GM18861 (cell line): ENCODE results near the gene SLC35A5.

ENCODE experiments used
- ATAC-seq: cut with Tn5 transposase; IDR thresholded peaks from one replicate; pipeline ENCODE4 v1.9.1; 2021; ENCODE audit not compliant: unreplicated experiment

SLC35A5 gene

GRCh38 chr3:112619295-112619694 lies 57.5 kb downstream of the SLC35A5 start:
- no peak for ATAC-seq

- no peak for ATAC-seq
Observed at GRCh38 chr3:112623213-112623612, 61.4 kb downstream of the SLC35A5 start.

- no peak for ATAC-seq
Observed at GRCh38 chr3:112623717-112624116, 61.9 kb downstream of the SLC35A5 start.

DNA sequence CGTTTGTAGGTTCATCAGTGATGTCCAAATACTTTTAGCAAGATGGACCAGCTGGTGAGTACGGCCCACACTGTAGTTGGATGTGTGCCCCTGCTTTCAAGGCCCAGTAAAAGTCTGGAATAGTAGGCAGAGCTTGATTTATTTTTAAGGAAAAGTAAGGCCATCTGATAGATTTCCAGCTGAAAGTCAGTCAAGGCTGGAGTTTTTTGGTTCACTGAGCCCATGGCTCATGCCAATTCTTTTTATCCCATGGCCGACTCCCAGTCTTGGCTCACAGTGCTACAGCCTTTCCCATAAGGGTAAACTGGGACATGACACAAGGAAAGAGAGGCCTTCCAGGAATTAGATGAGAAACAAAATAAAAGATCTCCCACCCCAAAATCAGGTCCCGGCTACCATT lies 65.6 kb downstream of the SLC35A5 start:
- no peak for ATAC-seq

GRCh38 chr3:112627919-112628466 lies 66.1 kb downstream of the SLC35A5 start:
- ATAC-seq: no peak

- ATAC-seq: no peak
Observed at GRCh38 chr3:112629425-112629824, 67.6 kb downstream of the SLC35A5 start.

- ATAC-seq: no peak
Observed at GRCh38 chr3:112631257-112631656, 69.4 kb downstream of the SLC35A5 start.

DNA sequence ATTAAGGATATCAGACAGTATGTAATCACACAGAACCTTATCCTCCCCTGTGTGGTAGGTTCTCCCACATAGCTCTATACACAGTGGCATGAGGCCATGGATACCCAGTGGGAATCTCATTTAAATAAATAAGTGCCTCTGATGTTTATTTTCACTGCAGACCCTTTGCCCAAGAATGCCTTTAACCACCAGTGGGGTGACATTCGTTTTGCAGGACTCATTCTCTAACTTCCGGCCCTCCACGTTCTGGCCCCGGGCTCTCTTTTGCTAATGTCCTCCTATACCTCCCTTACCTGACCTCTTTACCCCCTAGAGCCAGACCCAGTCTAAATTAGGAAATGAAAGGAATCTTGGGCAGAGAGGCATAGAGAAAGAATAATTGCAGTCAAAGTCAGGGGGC lies 70.8 kb downstream of the SLC35A5 start:
- ATAC-seq: no peak

DNA sequence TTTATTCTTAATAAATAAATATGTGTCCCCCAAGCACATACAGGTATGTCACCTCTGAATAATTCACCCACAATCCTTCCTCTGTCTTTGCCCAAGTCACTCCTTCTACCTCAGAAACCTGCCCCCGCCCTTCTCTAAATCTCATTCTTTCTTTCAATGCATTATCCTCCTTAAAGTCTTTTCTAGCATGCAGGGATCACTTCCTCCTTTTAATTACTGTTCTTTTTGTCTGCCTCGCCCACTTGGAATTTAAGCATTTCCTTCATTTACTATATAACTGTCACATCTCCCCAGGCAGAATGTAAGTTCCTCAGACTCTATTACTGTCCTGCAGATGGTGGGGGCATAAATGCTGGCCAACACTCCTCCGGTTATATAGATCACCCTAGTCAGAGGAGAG lies 71.3 kb downstream of the SLC35A5 start:
- ATAC-seq: no peak

DNA sequence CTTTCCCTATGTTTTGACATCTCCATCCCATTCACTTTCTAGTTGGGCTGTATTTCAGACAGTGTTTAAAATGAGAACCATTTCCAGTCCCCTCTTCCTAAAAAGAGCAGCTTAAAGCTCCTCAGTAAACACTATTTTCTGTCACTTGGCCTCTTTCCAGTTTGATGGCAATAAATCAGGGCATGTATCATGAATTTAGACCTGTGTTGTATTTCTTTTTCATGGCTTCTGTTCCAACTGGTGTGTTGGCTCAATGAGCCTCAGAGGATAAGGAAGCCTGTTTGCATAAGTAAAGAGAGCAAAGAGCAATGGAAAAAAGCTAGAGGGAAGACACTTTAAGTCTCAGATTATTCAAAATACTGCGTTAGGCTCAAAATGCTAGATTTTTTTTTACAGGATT lies 71.9 kb downstream of the SLC35A5 start:
- ATAC-seq: no peak

- no peak for ATAC-seq
Observed at GRCh38 chr3:112634786-112635541, 73.1 kb downstream of the SLC35A5 start.
